HG02938 (cell line): Measurements from ENCODE around the gene NELFE.
"Not testable (repeated sequence)": the region's sequence is repeated elsewhere in the genome, so short reads cannot be mapped to it uniquely, and the experiment has no call there.

Experiments
- ATAC-seq: cut with Tn5 transposase; IDR thresholded peaks from one replicate; pipeline ENCODE4 v1.9.1; 2021; ENCODE audit warnings: mild to moderate bottlenecking, moderate library complexity; ENCODE audit not compliant: unreplicated experiment

Gene NELFE

DNA sequence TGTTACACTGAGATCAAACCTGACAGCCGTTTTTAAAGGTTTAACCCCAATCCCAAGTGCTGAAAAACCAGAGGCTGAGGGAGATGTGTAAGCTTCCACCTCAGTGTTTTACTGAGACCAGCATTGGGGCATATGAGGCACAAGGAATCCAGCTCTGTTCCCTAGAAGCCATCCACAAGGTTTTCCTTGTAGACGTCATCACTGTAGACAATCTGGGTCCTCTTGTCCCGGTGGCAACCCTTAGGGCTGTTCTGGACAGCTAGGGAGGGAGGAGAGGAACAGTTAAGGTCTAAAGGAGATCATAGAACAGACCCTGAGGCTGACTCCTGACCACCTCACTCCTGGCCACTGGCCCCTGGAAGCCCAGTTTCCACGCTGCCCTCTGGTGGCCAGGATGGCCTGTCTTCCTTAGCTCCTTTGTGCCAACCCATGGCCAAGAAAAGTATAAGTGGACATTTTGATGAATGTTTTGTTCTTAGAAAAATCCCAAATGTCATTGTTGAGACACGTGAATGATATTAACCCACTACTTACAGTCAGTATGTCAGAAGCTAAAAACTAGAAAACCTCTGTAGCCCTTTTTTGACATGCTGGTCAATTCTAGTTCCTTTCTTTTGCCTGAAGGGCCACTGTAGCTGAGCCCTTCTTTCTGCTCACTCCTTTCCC, 6.5 kb downstream of the NELFE start:
- no peak for ATAC-seq

DNA sequence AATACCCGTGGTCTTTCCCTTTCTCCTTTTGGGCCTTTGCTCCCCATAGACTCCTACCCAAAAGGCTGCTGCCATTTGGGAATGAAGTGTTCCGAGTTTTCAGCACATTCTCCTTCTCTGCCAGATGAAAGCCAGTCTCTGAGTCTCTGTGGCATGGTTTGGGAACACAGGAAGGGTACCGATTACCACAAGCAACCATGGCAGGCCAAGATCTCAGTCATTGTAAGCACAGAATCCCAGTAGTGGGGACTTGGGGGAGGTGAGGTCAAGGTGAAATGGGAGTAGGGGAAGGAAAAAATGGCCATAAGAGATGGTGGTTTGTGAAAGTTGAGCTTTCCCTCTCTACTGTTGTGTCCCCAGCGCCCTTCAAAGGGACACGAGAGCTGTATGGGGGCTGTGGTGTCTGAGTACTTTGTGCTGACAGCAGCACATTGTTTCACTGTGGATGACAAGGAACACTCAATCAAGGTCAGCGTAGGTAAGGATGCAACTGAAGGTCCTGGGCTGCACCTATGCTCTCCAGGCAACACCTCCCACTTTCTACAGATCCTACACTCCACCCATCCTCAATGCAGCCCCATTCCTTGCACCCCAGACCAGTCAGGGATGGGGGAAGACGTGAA, 8.7 kb downstream of the NELFE start:
- no peak for ATAC-seq

DNA sequence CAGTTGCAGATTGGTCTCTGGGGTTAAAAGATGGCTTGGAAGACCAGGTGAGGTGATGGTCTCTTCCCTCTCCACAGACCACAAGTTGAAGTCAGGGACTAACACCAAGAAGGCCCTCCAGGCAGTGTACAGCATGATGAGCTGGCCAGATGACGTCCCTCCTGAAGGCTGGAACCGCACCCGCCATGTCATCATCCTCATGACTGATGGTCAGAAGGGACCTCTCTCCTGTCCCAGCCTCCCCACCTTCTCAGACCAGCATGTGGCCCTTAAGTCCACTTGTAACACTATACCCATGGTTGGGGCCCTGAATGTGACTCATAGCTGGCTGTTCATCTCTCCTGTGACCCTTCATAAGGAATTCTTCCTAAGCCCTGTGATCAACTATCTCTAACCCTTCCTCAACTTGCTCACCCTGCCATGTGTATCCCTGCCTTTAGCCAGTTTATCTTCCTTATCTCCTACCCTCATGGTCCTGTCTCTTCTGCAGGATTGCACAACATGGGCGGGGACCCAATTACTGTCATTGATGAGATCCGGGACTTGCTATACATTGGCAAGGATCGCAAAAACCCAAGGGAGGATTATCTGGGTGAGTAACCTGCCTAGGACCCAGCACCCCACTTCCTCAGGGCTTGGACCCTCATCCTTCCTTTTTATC, 9.9 kb downstream of the NELFE start:
- ATAC-seq: no peak

DNA sequence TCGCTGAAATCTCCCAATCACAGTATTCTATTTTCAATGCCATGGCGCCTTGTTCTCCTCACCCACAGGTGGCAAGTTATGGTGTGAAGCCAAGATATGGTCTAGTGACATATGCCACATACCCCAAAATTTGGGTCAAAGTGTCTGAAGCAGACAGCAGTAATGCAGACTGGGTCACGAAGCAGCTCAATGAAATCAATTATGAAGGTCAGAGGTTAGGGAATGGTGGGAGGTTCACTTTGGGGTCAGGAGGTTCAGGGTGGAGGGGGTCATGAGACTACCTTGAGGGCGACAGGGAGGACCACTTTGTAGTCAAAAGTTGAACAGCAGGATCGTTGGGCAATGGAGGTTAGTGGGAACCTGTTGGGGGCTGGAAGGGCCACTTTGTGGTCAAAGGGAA, 10.5 kb downstream of the NELFE start:
- ATAC-seq: no peak

DNA sequence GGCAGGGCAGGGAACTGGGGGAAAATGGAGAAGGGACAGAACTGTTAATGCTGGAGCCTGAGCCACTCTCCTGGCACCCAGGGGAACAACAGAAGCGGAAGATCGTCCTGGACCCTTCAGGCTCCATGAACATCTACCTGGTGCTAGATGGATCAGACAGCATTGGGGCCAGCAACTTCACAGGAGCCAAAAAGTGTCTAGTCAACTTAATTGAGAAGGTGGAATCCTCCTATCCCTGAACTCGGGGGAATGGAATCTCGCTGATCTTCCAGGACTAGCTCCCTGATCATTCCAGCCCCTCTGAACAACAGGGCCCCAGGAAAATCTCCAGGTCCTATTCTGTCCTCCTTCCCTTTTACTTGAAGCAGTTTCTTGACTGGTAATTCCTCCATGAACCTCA, 10.9 kb downstream of the NELFE start:
- no peak for ATAC-seq

DNA sequence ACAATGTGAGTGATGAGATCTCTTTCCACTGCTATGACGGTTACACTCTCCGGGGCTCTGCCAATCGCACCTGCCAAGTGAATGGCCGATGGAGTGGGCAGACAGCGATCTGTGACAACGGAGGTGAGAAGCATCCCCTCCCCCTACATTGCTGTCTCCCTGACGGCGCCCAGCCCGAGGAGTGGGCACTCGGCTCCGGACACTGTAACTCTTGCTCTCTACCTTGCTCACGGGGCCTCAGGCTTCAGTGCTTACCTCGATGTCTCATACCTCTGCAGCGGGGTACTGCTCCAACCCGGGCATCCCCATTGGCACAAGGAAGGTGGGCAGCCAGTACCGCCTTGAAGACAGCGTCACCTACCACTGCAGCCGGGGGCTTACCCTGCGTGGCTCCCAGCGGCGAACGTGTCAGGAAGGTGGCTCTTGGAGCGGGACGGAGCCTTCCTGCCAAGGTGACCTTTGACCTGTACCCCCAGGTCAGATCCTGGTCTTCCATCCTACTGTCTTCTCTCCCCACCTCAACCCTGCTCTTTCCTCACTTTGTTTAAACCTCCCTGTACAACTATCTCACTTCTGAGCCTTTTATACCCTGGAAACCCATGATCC, 11.6 kb downstream of the NELFE start:
- no peak for ATAC-seq

DNA sequence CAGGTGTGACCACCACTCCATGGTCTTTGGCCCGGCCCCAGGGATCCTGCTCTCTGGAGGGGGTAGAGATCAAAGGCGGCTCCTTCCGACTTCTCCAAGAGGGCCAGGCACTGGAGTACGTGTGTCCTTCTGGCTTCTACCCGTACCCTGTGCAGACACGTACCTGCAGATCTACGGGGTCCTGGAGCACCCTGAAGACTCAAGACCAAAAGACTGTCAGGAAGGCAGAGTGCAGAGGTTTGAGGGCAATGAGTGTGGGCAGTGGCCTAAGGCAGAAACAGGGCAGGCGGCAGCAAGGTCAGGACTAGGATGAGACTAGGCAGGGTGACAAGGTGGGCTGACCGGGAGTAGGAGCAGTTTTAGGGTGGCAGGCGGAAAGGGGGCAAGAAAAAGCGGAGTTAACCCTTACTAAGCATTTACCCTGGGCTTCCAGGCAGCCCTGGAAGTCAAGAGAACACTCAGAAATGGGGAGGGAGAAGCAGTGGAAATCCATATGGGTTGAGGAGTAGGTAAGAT, 12.3 kb downstream of the NELFE start:
- no peak for ATAC-seq

DNA sequence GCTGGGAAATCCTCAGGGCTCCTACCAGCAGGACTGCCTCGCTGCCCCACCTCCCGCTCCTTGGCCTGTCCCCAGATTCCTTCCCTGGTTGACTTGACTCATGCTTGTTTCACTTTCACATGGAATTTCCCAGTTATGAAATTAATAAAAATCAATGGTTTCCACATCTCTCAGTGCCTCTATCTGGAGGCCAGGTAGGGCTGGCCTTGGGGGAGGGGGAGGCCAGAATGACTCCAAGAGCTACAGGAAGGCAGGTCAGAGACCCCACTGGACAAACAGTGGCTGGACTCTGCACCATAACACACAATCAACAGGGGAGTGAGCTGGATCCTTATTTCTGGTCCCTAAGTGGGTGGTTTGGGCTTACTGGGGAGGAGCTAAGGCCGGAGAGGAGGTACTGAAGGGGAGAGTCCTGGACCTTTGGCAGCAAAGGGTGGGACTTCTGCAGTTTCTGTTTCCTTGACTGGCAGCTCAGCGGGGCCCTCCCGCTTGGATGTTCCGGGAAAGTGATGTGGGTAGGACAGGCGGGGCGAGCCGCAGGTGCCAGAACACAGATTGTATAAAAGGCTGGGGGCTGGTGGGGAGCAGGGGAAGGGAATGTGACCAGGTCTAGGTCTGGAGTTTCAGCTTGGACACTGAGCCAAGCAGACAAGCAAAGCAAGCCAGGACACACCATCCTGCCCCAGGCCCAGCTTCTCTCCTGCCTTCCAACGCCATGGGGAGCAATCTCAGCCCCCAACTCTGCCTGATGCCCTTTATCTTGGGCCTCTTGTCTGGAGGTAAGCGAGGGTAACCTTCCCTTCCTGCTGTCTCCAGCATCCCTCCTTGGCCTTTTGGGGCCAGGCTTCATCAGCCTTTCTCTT, 13.0 kb downstream of the NELFE start, which contains the start of gene CFB:
Gene CFB, plus strand, starts transcription at position 589 of the 863 bp plus-strand sequence. Its CDS starts 127 bp downstream, at position 716.
- ATAC-seq: no peak

DNA sequence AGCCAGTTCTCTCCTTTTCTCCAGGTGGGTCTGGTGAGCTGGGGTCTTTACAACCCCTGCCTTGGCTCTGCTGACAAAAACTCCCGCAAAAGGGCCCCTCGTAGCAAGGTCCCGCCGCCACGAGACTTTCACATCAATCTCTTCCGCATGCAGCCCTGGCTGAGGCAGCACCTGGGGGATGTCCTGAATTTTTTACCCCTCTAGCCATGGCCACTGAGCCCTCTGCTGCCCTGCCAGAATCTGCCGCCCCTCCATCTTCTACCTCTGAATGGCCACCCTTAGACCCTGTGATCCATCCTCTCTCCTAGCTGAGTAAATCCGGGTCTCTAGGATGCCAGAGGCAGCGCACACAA, 13.6 kb downstream of the NELFE start:
- no peak for ATAC-seq

DNA sequence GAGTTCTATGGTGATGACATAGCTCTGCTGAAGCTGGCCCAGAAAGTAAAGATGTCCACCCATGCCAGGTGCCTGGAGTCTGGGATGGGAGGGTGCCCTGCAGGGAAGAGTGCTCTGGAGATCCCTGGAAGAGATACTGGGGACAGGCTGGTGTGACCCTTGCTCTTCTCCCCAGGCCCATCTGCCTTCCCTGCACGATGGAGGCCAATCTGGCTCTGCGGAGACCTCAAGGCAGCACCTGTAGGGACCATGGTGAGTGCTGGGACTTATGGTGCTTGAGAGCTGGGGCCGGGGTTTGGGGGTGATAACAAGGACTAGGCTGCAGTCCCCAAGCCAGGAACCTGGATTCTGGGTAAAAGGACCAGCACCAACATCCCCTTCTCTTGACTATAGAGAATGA, 15.0 kb downstream of the NELFE start:
- ATAC-seq: no peak

DNA sequence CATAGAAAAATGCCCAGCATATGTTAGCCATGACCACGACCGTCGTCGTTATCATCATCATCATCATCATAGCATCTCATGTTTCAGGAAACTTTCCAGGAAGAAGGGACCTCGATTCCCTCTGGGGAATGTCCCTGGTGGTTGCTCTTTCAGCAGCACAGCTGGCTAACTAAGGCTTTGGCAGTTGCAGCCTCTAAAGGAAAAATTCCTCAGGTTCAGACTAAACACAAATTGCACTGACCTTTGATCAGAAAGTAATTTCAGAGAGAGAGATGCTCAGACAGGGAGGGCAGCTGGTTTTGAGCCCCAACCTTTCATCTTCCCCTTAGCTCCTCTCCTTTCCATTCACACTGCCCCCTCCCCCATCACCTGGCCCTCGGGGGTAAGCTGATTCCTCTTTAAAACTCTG, 18.5 kb downstream of the NELFE start:
- no peak for ATAC-seq

DNA sequence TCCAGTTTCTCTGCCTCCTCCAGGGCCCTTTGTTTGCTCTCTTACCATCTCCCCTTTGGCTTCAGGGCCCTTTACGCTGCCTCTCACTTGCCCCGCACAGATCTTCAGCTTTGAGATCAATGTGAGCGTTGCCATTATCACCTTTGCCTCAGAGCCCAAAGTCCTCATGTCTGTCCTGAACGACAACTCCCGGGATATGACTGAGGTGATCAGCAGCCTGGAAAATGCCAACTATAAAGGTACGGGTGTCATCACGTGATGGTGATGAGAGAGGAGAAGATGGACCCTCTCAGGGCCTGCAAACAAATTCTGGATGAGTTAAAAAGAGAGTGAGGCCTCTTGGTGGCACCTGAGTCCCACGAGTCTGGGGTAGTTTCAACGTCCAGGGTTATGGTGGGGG, 22.9 kb downstream of the NELFE start:
- ATAC-seq: no peak

DNA sequence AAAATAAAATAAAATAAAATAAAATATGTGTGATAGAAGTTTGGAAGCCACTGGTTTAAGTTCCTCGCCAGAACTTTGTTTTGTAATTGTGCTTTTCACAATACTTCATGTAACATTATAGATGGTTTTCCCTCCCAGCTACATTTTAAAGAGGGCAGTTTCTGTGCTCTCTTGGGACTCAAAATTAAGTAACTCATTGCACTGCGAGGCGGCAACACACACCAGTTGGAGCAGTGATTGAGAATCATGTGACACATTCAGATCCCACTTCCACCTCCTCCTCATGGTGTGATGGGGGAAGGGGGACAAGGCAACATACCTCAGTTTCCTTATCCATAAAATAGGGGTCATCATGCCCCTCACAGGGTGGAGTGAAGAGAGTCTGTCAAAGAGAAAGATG, 23.8 kb downstream of the NELFE start:
- no peak for ATAC-seq

DNA sequence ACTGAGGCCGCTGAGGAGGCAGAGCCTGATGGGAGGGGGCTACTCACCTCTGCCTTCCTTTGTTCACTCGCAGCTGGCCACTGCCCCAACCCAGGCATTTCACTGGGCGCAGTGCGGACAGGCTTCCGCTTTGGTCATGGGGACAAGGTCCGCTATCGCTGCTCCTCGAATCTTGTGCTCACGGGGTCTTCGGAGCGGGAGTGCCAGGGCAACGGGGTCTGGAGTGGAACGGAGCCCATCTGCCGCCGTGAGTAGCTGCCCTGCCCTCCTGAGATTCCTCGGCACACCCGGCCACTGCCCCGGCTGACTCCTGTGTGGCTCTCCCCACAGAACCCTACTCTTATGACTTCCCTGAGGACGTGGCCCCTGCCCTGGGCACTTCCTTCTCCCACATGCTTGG, 25.2 kb downstream of the NELFE start:
- no peak for ATAC-seq

DNA sequence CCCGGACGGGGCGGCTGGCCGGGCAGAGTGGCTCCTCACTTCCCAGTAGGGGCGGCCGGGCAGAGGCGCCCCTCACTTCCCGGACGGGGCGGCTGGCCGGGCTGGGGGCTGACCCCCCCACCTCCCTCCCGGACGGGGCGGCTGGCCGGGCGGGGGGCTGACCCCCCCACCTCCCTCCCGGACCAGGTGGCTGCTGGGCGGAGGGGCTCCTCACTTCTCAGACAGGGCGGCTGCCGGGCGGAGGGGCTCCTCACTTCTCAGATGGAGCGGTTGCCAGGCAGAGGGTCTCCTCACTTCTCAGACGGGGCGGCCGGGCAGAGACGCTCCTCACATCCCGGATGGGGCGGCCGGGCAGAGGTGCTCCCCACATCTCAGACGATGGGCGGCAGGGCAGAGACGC, 26.6 kb downstream of the NELFE start:
- ATAC-seq: not testable (repeated sequence)

DNA sequence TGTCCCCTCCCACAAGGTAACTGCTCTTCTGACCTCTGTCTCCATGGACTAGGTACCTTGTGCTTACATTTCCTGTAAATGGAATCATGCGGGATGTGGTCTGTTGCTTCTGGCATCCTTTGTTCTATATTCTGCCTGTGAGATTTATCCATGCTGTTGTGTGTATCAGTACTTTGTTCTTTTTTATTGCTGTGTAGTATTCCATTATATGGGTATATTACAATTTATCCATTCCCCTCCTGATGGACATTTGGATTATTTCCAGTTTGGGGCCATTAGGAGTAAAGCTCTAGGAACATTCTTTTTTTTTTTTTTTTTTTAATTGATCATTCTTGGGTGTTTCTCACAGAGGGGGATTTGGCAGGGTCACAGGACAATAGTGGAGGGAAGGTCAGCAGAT, 27.8 kb downstream of the NELFE start:
- no peak for ATAC-seq

DNA sequence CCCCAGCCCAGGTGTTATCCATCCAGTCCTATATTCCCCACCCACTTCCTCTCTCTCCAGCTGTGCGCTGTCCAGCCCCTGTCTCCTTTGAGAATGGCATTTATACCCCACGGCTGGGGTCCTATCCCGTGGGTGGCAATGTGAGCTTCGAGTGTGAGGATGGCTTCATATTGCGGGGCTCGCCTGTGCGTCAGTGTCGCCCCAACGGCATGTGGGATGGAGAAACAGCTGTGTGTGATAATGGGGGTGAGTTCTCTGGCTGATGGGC, 30.2 kb downstream of the NELFE start:
- ATAC-seq: no peak

DNA sequence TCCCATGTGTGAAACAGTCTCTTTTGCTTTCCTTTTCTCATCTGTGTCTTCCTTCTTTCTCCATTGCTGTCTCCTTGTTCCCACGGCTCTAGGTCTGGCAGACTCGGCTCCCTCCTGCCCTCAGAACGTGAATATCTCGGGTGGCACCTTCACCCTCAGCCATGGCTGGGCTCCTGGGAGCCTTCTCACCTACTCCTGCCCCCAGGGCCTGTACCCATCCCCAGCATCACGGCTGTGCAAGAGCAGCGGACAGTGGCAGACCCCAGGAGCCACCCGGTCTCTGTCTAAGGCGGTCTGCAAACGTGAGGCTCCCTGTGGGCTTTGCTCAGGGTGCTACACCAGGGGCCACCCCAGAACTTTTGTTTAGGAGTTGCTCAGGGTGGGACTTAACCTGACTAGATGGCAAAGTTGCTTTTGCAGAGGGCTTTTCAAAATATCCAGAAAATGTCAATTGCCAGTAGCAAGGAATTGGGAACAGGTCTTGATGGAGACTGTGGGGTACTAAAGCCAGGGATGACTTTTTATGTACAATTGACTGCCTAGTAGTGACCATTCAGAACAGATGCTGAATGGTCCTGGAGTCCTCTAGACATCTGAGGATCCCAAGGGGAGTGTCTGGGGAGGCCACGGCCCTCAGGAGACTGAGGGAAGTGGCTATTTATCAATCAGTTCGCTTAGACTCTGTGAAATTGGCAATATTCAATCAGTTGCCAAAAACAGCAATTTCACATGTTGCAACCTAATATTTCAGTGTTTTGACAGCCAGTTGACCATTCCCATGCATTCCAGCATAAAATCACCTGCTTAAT, 30.7 kb downstream of the NELFE start:
- ATAC-seq: no peak

DNA sequence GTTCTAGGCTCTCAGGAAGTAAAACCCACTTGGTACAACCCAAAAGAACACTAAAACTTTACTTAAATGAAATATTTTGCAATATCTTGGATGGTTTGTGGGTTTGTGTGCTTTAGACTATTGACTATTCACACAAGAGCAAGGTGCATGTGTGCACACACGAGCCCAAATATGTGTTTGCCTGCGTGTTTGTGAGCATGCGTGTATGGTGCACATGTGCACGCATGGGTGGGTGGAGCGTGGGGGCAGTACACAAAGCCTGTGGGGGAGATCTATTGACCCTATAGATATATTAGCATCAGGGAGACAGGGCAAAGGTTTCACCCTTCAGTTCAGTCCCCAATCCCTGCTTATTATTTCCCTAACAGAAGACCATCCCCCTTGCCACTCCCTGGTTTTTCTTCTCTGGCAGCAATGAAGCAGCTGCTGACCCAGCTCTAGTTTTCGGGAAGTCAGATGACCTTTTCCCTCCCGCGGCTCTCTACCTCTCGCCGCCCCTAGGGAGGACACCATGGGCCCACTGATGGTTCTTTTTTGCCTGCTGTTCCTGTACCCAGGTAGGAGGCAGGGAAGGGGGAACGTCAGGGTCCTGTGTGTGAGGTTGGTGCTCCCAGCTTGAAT, 31.4 kb downstream of the NELFE start, which contains the start of gene C2:
Gene C2, plus strand, starts transcription at position 476 of the 621 bp plus-strand sequence. Its CDS starts 36 bp downstream, at position 512.
- no peak for ATAC-seq

DNA sequence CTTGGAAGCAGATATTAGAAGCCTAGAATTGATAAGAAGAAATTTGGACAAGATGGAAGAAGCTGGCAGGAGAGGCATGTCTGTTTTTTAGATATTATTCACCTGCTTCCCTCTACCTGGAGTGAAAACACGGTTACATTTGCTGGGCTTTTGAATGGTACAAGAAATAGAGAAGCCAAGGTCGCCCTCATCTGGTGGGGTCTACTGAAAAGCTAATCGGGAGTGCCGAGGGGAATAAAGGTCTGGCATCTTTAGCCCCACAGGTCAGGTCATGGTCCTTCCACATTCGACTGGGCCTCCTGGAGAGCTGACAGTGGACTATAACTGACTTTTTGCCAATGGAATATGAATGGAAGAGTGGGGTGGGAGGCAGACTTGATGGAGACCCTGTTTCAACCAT, 35.8 kb downstream of the NELFE start:
- no peak for ATAC-seq
